Hepatic stellate cell (primary cell): ENCODE results near the gene PPIP5K1.

ENCODE experiments used
- DNase-seq: peaks from one replicate; pipeline ENCODE4 v3.0.0; 2011; ENCODE audit warnings: low spot score

Gene PPIP5K1

GRCh38 chr15:43517354-43518196 lies 72.4 kb downstream of the PPIP5K1 start, which contains the start of gene MAP1A:
TSS of gene MAP1A (plus strand) at chr15:43517608. CDS start at chr15:43521474, 3,866 bp downstream.
- DNase-seq, result peak; percentile 88

- peak; percentile 76 for DNase-seq
Observed at GRCh38 chr15:43516801-43517353, 73.1 kb downstream of the PPIP5K1 start.

- DNase-seq, result peak; percentile 33
Observed at GRCh38 chr15:43516185-43516584, 73.8 kb downstream of the PPIP5K1 start.

GRCh38 chr15:43515741-43516140 lies 74.3 kb downstream of the PPIP5K1 start:
- DNase-seq, result no peak

GRCh38 chr15:43514241-43515057 lies 75.6 kb downstream of the PPIP5K1 start:
- DNase-seq, result peak; percentile 51

- no peak for DNase-seq
Observed at GRCh38 chr15:43513550-43513949, 76.5 kb downstream of the PPIP5K1 start.

- no peak for DNase-seq
Observed at GRCh38 chr15:43511012-43511885, 78.8 kb downstream of the PPIP5K1 start.

- peak; percentile 95 for DNase-seq
Observed at GRCh38 chr15:43510200-43511011, 79.6 kb downstream of the PPIP5K1 start.

- no peak for DNase-seq
Observed at GRCh38 chr15:43509660-43510199, 80.3 kb downstream of the PPIP5K1 start.

- DNase-seq, result no peak
Observed at GRCh38 chr15:43508991-43509659, 80.9 kb downstream of the PPIP5K1 start.

- DNase-seq, result no peak
Observed at GRCh38 chr15:43508421-43508820, 81.6 kb downstream of the PPIP5K1 start.

- peak; percentile 60 for DNase-seq
Observed at GRCh38 chr15:43505738-43506137, 84.3 kb downstream of the PPIP5K1 start.

GRCh38 chr15:43499635-43500034 lies 90.4 kb downstream of the PPIP5K1 start:
- DNase-seq, result no peak

- no peak for DNase-seq
Observed at GRCh38 chr15:43498990-43499389, 91.0 kb downstream of the PPIP5K1 start.

- no peak for DNase-seq
Observed at GRCh38 chr15:43493703-43494472, 96.1 kb downstream of the PPIP5K1 start.

- peak; percentile 97 for DNase-seq
Observed at GRCh38 chr15:43492673-43493601, 97.1 kb downstream of the PPIP5K1 start, which contains the start of gene TP53BP1. TSS of gene TP53BP1 (minus strand) at chr15:43493156. CDS start at chr15:43493043, 113 bp downstream.

- DNase-seq, result no peak
Observed at GRCh38 chr15:43492266-43492665, 97.7 kb downstream of the PPIP5K1 start.

GRCh38 chr15:43489191-43489590 lies 100.8 kb downstream of the PPIP5K1 start:
- DNase-seq, result no peak
